H9 (cell line): Measurements from ENCODE around the gene KCNK13. TPM values are rescaled to one million over a fixed set of nuclear protein-coding genes. Genes with fewer than 3 reads are reported as not detected.

ENCODE experiments used
- DNase-seq: peaks from one replicate; pipeline ENCODE4 v3.0.0-alpha.2; 2017
- H2AFZ ChIP-seq: one replicate; pipeline ENCODE4 v1.6.1; 2013; ENCODE audit warnings: mild to moderate bottlenecking, low read length, control low read depth, moderate library complexity
- H2AK5ac ChIP-seq: 2 replicates; pipeline ENCODE4 v1.6.1; 2013; ENCODE audit warnings: low read length, control low read depth, mixed read lengths; ENCODE audit not compliant: insufficient read length
- H2BK120ac ChIP-seq: one replicate; pipeline ENCODE4 v1.6.1; 2013; ENCODE audit warnings: low read depth, mild to moderate bottlenecking, low read length, control low read depth, inconsistent platforms; ENCODE audit not compliant: poor library complexity, severe bottlenecking
- H2BK12ac ChIP-seq: 2 replicates; pipeline ENCODE4 v1.6.1; 2013; ENCODE audit warnings: low read length, control low read depth, mixed read lengths, low read depth; ENCODE audit not compliant: insufficient read length
- H2BK15ac ChIP-seq: 2 replicates; pipeline ENCODE4 v1.6.1; 2013; ENCODE audit warnings: low read depth, low read length, control low read depth
- H2BK20ac ChIP-seq: one replicate; pipeline ENCODE4 v1.6.1; 2013; ENCODE audit warnings: low read depth, mild to moderate bottlenecking, low read length, control low read depth, inconsistent platforms; ENCODE audit not compliant: poor library complexity, severe bottlenecking
- H2BK5ac ChIP-seq: 2 replicates; pipeline ENCODE4 v1.6.1; 2013; ENCODE audit warnings: low read length, control low read depth, mixed read lengths; ENCODE audit not compliant: insufficient read length
- H3K14ac ChIP-seq: 2 replicates; pipeline ENCODE4 v1.6.1; 2013; ENCODE audit warnings: low read length, control low read depth; ENCODE audit not compliant: insufficient read depth
- H3K18ac ChIP-seq: 2 replicates; pipeline ENCODE4 v1.6.1; 2013; ENCODE audit warnings: low read depth, mild to moderate bottlenecking, mixed read lengths, low read length, control low read depth; ENCODE audit not compliant: insufficient read length
- H3K23ac ChIP-seq: 2 replicates; pipeline ENCODE4 v1.6.1; 2013; ENCODE audit warnings: low read length, control low read depth, mixed read lengths, low read depth; ENCODE audit not compliant: insufficient read length
- H3K23me2 ChIP-seq: 2 replicates; pipeline ENCODE4 v1.6.1; 2013; ENCODE audit warnings: low read depth, mild to moderate bottlenecking, mixed read lengths, low read length, control low read depth; ENCODE audit not compliant: insufficient read length, poor library complexity, severe bottlenecking
- H3K27ac ChIP-seq: 2 replicates; pipeline ENCODE4 v1.5.1; 2013; ENCODE audit warnings: low read length, control low read depth, mixed read lengths, low read depth; ENCODE audit not compliant: insufficient read length
- H3K27me3 ChIP-seq: 2 replicates; pipeline ENCODE4 v1.6.1; 2013; ENCODE audit warnings: low read length, control low read depth, inconsistent platforms; ENCODE audit not compliant: insufficient read depth
- H3K4ac ChIP-seq: 2 replicates; pipeline ENCODE4 v1.6.1; 2013; ENCODE audit warnings: low read depth, mild to moderate bottlenecking, control low read depth, inconsistent platforms, low read length, moderate library complexity
- H3K4me1 ChIP-seq: 2 replicates; pipeline ENCODE4 v1.6.1; 2013; ENCODE audit warnings: low read length, control low read depth, inconsistent platforms; ENCODE audit not compliant: insufficient read depth
- H3K4me2 ChIP-seq: 2 replicates; pipeline ENCODE4 v1.6.1; 2013; ENCODE audit warnings: low read length, control low read depth, mixed read lengths; ENCODE audit not compliant: insufficient read length, insufficient read depth
- H3K56ac ChIP-seq: 2 replicates; pipeline ENCODE4 v1.6.1; 2013; ENCODE audit warnings: low read depth, mild to moderate bottlenecking, mixed read lengths, low read length, control low read depth; ENCODE audit not compliant: insufficient read length
- H3K79me1 ChIP-seq: 2 replicates; pipeline ENCODE4 v1.6.1; 2013; ENCODE audit warnings: low read depth, mild to moderate bottlenecking, moderate library complexity, low read length, control low read depth, inconsistent platforms; ENCODE audit not compliant: insufficient read depth, poor library complexity, severe bottlenecking
- H3K79me2 ChIP-seq: 2 replicates; pipeline ENCODE4 v1.6.1; 2013; ENCODE audit warnings: low read length, control low read depth, inconsistent platforms; ENCODE audit not compliant: insufficient read depth
- H3K9ac ChIP-seq: 2 replicates; pipeline ENCODE4 v1.6.1; 2013; ENCODE audit warnings: low read length, control low read depth, mixed read lengths; ENCODE audit not compliant: insufficient read length; ENCODE audit errors: extremely low read depth
- H3K9me3 ChIP-seq: one replicate; pipeline ENCODE4 v1.6.1; 2013; ENCODE audit warnings: low read depth, low read length, inconsistent platforms; ENCODE audit not compliant: control insufficient read depth
- H3T11ph ChIP-seq: one replicate; pipeline ENCODE4 v1.6.1; 2013; ENCODE audit warnings: mild to moderate bottlenecking, low read length, control low read depth, inconsistent platforms
- H4K20me1 ChIP-seq: one replicate; pipeline ENCODE4 v1.6.1; 2013; ENCODE audit not compliant: control insufficient read depth, insufficient read length, insufficient read depth
- H4K5ac ChIP-seq: 2 replicates; pipeline ENCODE4 v1.6.1; 2013; ENCODE audit warnings: low read depth, mild to moderate bottlenecking, mixed read lengths, low read length, control low read depth; ENCODE audit not compliant: insufficient read length
- H4K8ac ChIP-seq: replicated peaks from 2 replicates; pipeline ENCODE4 v1.6.1; 2013; ENCODE audit warnings: low read length, control low read depth, mixed read lengths, low read depth; ENCODE audit not compliant: insufficient read length
- H4K91ac ChIP-seq: 2 replicates; pipeline ENCODE4 v1.6.1; 2013; ENCODE audit warnings: low read depth, mild to moderate bottlenecking, moderate library complexity, mixed read lengths, low read length, control low read depth; ENCODE audit not compliant: insufficient read length
- H3K27ac Mint-ChIP-seq, 3 experiments: 2 replicates in 2 of 3; 3 replicates in 1 of 3; pipeline ENCODE4 v1.8.0; 2020 to 2021; ENCODE audit warnings: mixed read lengths in 3 of 3, mild to moderate bottlenecking in 1 of 3, moderate library complexity in 1 of 3
- H3K27me3 Mint-ChIP-seq: 2 replicates; pipeline ENCODE4 v1.8.0; 2021; ENCODE audit warnings: low read depth, mild to moderate bottlenecking, moderate library complexity, mixed read lengths
- H3K36me3 Mint-ChIP-seq, 3 experiments: 2 replicates in 2 of 3; 3 replicates in 1 of 3; pipeline ENCODE4 v1.8.0; 2020 to 2021; ENCODE audit warnings: low read depth in 3 of 3, mixed read lengths in 3 of 3; ENCODE audit not compliant: insufficient read depth in 1 of 3
- H3K4me1 Mint-ChIP-seq, 2 experiments: 2 replicates each; pipeline ENCODE4 v1.8.0; 2020; ENCODE audit warnings: mixed read lengths in 2 of 2
- H3K4me3 Mint-ChIP-seq, 2 experiments: 2 replicates in 1 of 2; 3 replicates in 1 of 2; pipeline ENCODE4 v1.8.0; 2020 to 2021; ENCODE audit warnings: mild to moderate bottlenecking in 2 of 2, mixed read lengths in 2 of 2, moderate library complexity in 1 of 2
- H3K9me3 Mint-ChIP-seq, 2 experiments: 2 replicates in 1 of 2; 3 replicates in 1 of 2; pipeline ENCODE4 v1.8.0; 2020; ENCODE audit warnings: mild to moderate bottlenecking in 2 of 2, mixed read lengths in 2 of 2, moderate library complexity in 1 of 2
- CTCF ChIP-seq: fragments of 200-600 bp; sonication (generic); conservative IDR thresholded peaks from 3 replicates; pipeline ENCODE4 v1.8.0; 2021; ENCODE audit warnings: antibody characterized with exemption, mild to moderate bottlenecking
- WGBS: extraction: QIAGEN DNeasy Blood & Tissue Kit; methylation state at CpG from one replicate; pipeline ENCODE4 v1.1.7; 2013; ENCODE audit warnings: missing lambda C conversion rate, low lambda C conversion rate, mixed read lengths; ENCODE audit not compliant: insufficient read length; ENCODE audit errors: extremely low coverage; 5-methylcytosine and 5-hydroxymethylcytosine counted together
- total RNA-seq: library from RNA; stranded (reverse); gene quantifications from 2 replicates; pipeline ENCODE4 v1.2.1, GENCODE V29; 2021

KCNK13 gene
- total RNA-seq, 1 experiment from 2014 or later: 0.39 TPM

GRCh38 chr14:90194706-90195105 is 132.9 kb downstream of the KCNK13 start:
- Histone ChIP-seq H3K4me1 (no peaks in the 10 kb centered on the region), H3K14ac (no peak overlapping the region), H4K8ac (no peak overlapping the region), H3K9me3 (no peaks in the 10 kb centered on the region), H3K79me2 (no peaks in the 10 kb centered on the region), H3K23me2 (no peaks in the 10 kb centered on the region), H3K4me2 (no peak overlapping the region), H3K27me3 (no peaks in the 10 kb centered on the region), H3K27ac (no peak overlapping the region), H4K20me1 (no peaks in the 10 kb centered on the region), H3K23ac (no peak overlapping the region), H3K9ac (no peak overlapping the region), H4K5ac (no peak overlapping the region), H2BK15ac (no peak overlapping the region), H3K56ac (no peak overlapping the region), H2BK5ac (no peak overlapping the region), H2AFZ (no peak overlapping the region), H2BK20ac (no peak overlapping the region), H3K18ac (no peak overlapping the region), H3K4ac (no peak overlapping the region), H2BK120ac (no peak overlapping the region), H3K79me1 (no peaks in the 10 kb centered on the region), H2AK5ac (no peak overlapping the region), H2BK12ac (no peak overlapping the region), H3T11ph (no peak overlapping the region), H4K91ac (no peak overlapping the region)
- no CpG with 5 or more reads among the region's 5 CpGs for WGBS
- no peak for TF ChIP-seq CTCF
- Mint-ChIP-seq H3K27ac (no peak overlapping the region), H3K4me3 (no peak overlapping the region), H3K36me3 (no peaks in the 10 kb centered on the region), H3K4me1 (peaks cover 0 to 4% of the 10 kb centered on the region in 2 experiments; a peak in 2 of 4 replicates), H3K9me3 (no peaks in the 10 kb centered on the region), H3K27me3 (peaks cover 20% of the 10 kb centered on the region)
- no peak for DNase-seq
